PC-3 (cell line): ENCODE measurements around the gene DBH. TPM values are rescaled to one million over a fixed set of nuclear protein-coding genes. Genes with fewer than 3 reads are reported as not detected.

Source experiments
- ATAC-seq: fragments of 200-7000 bp; cut with Tn5 transposase; 2 replicates; pipeline ENCODE4 v1.9.1; 2020; ENCODE audit warnings: mild to moderate bottlenecking, moderate library complexity
- BruUV-seq: library from RNA; stranded (reverse); fragments of 400-500 nt; replicated peaks from 2 replicates; lab custom pipeline; 2021; lab: Mats Ljungman, UMichigan
- CTCF ChIA-PET: fragments of 300-600 bp; sonication (Branson Sonifier 250); formaldehyde crosslinking; loops from one replicate; lab custom pipeline; 2022; ENCODE audit warnings: antibody characterized with exemption; lab: Charles Lee
- POLR2A ChIA-PET: fragments of 300-600 bp; sonication (Branson Sonifier 250); formaldehyde crosslinking; loops from one replicate; lab custom pipeline; 2022; ENCODE audit warnings: antibody characterized with exemption; ENCODE audit not compliant: unreplicated experiment; lab: Charles Lee
- DNase-seq: peaks from one replicate; pipeline ENCODE4 v3.0.0-alpha.2; 2015
- H2AFZ ChIP-seq: fragments of 300-600 bp; sonication (generic); 2 replicates; pipeline ENCODE4 v1.6.0; 2016; ENCODE audit warnings: antibody characterized with exemption, low read length
- H3F3A ChIP-seq: fragments of 300-600 bp; sonication (generic); one replicate; pipeline ENCODE4 v1.6.0; 2017; ENCODE audit warnings: antibody characterized with exemption, low read length, control low read depth, mild to moderate bottlenecking; ENCODE audit not compliant: unreplicated experiment
- H3K27ac ChIP-seq: fragments of 300-600 bp; sonication (generic); 2 replicates; pipeline ENCODE4 v1.5.1; 2016; ENCODE audit warnings: mild to moderate bottlenecking, low read length
- H3K27me3 ChIP-seq: fragments of 300-600 bp; sonication (generic); 2 replicates; pipeline ENCODE4 v1.6.1; 2016; ENCODE audit warnings: low read length, mixed read lengths
- H3K36me3 ChIP-seq: fragments of 300-600 bp; sonication (generic); 2 replicates; pipeline ENCODE4 v1.6.1; 2016; ENCODE audit warnings: low read depth, mixed run types, low read length, mixed read lengths
- H3K4me1 ChIP-seq: fragments of 300-600 bp; sonication (generic); 2 replicates; pipeline ENCODE4 v1.5.1; 2016; ENCODE audit warnings: low read length; ENCODE audit not compliant: insufficient read depth
- H3K4me2 ChIP-seq: fragments of 300-600 bp; sonication (generic); 2 replicates; pipeline ENCODE4 v1.6.0; 2016; ENCODE audit warnings: low read length
- H3K4me3 ChIP-seq: fragments of 300-600 bp; sonication (generic); 2 replicates; pipeline ENCODE4 v1.5.1; 2016; ENCODE audit warnings: mild to moderate bottlenecking, low read length, mixed read lengths
- H3K79me2 ChIP-seq: fragments of 300-600 bp; sonication (generic); 2 replicates; pipeline ENCODE4 v1.6.1; 2017; ENCODE audit warnings: low read length, mixed read lengths
- H3K9ac ChIP-seq: fragments of 300-600 bp; sonication (generic); 2 replicates; pipeline ENCODE4 v1.6.0; 2016; ENCODE audit warnings: mild to moderate bottlenecking, low read length
- H3K9me2 ChIP-seq: fragments of 300-600 bp; sonication (generic); replicated peaks from 2 replicates; pipeline ENCODE4 v1.6.1; 2016; ENCODE audit warnings: mixed run types, low read length, mixed read lengths
- H3K9me3 ChIP-seq: fragments of 300-600 bp; sonication (generic); 2 replicates; pipeline ENCODE4 v1.6.1; 2016; ENCODE audit warnings: low read length, mixed read lengths
- H4K20me1 ChIP-seq: fragments of 300-600 bp; sonication (generic); 2 replicates; pipeline ENCODE4 v1.6.1; 2016; ENCODE audit warnings: low read length, mixed read lengths
- EZH2 ChIP-seq: fragments of 300-600 bp; sonication (generic); IDR thresholded peaks from one replicate; pipeline ENCODE4 v1.6.1; 2017; ENCODE audit warnings: antibody characterized with exemption, mild to moderate bottlenecking, low read length; ENCODE audit not compliant: unreplicated experiment
- EZH2phosphoT487 ChIP-seq: fragments of 300-600 bp; sonication (generic); IDR thresholded peaks from 2 replicates; pipeline ENCODE4 v1.6.1; 2018; ENCODE audit warnings: mild to moderate bottlenecking, antibody characterized with exemption, low read length, borderline replicate concordance
- intact Hi-C: fragments of 100-400 bp; cut with micrococcal nuclease; formaldehyde crosslinking; loops from 2 replicates; pipeline ENCODE4 v1.9.0; 2023
- total RNA-seq: library from RNA; depleted of rRNA; stranded (reverse); fragments of >200 nt; gene quantifications from 2 replicates; pipeline ENCODE4 v1.2.3, GENCODE V29; 2014
- TF ChIP-seq, protein P1 (sequence below): fragments of 300-600 bp; sonication (generic); conservative IDR thresholded peaks from 2 replicates; pipeline ENCODE4 v1.5.1; 2017; ENCODE audit warnings: antibody characterized with exemption, low read depth, mild to moderate bottlenecking, low read length

Gene DBH
- total RNA-seq, 1 experiment from 2014 or later = not detected

DNA sequence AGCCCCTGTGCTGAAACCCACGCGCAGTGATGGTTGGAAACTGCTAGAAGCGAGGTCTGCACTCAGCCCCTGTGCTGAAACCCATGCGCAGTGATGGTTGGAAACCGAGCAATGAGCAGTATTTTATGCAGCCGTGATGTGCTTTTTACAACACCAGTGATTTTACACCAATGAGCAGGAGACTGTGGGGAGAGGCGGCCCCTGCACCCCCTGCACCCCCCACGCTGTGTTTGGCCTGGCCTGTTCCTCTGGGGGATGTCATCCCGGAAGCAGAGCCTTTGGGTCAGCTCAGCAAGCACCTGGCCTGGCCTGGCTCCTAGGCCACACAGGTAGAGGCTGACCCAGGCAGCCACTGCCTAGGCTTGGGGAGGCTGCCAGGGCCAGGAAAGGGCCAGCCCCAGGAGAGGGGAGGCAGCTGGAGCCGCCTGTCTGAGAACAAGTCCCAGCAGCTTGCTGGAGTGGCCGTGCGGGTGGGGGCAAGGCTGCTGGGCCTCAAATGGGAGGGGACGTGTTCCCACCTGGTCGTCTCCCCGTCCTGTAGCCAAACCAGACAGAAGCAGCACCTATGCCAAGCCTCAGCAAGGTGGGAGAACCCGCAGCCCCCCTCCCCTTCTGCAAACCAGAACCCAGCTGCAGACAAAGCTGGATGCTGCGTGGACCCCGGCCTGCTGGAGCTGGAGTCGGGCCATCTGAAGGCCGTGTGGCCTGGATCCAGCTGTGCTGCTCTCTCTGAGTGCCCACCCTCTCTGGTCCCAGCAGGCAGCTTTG is 46.8 kb downstream of the DBH start:
- Histone ChIP-seq H3K4me3 (no peak overlapping the region), H3K9me2 (no peaks in the 10 kb centered on the region), H2AFZ (no peak overlapping the region), H4K20me1 (no peaks in the 10 kb centered on the region), H3K4me2 (no peak overlapping the region), H3K79me2 (no peaks in the 10 kb centered on the region), H3K27ac (no peak overlapping the region), H3K9me3 (no peaks in the 10 kb centered on the region), H3K36me3 (no peaks in the 10 kb centered on the region), H3K27me3 (no peaks in the 10 kb centered on the region), H3K4me1 (no peaks in the 10 kb centered on the region), H3K9ac (no peak overlapping the region), H3F3A (no peaks in the 10 kb centered on the region)
- ATAC-seq (no peak), DNase-seq (no peak)
- CTCF ChIA-PET = no interaction called here
- no TSS peak for BruUV-seq
- POLR2A ChIA-PET = no interaction called here
- no peak for TF ChIP-seq EZH2phosphoT487
- intact Hi-C loops = no loop called here

DNA sequence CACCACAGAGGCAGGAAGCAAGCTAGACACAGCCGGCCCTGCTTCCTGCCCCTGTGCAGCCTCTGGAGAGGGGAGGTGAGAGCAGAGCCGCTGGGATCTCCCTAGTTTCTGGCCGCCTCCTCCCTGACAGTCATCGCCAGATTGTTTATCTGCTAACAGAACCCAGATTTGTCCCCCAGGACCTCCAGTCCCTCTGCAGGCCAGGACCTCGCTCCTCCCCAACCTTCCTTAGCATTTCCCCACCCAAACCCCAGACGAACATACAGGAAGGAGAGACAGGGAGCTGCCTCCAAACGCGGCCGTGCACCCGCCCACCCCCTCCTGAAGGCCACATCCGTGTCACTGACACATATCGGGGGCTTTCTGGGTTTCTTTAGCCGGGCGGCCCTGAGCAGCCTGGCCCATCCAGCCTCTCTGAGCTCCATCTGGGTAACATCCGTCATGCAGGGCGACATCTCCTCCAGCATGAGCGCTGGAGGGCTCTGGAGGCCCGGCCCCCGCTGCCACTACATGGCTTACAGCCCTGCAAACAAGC is 47.5 kb downstream of the DBH start:
- Histone ChIP-seq H3K9me3 (no peaks in the 10 kb centered on the region), H3K4me3 (no peak overlapping the region), H3K4me2 (no peak overlapping the region), H3K36me3 (no peaks in the 10 kb centered on the region), H2AFZ (no peak overlapping the region), H3K9me2 (no peaks in the 10 kb centered on the region), H3K4me1 (no peaks in the 10 kb centered on the region), H3K27ac (no peak overlapping the region), H4K20me1 (no peaks in the 10 kb centered on the region), H3K27me3 (no peaks in the 10 kb centered on the region), H3K9ac (no peak overlapping the region), H3F3A (no peaks in the 10 kb centered on the region), H3K79me2 (no peaks in the 10 kb centered on the region)
- intact Hi-C loops = no loop called here
- ATAC-seq (no peak), DNase-seq (no peak)
- BruUV-seq = no TSS peak
- POLR2A ChIA-PET = no interaction called here
- CTCF ChIA-PET = no interaction called here
- TF ChIP-seq, protein P1, sequence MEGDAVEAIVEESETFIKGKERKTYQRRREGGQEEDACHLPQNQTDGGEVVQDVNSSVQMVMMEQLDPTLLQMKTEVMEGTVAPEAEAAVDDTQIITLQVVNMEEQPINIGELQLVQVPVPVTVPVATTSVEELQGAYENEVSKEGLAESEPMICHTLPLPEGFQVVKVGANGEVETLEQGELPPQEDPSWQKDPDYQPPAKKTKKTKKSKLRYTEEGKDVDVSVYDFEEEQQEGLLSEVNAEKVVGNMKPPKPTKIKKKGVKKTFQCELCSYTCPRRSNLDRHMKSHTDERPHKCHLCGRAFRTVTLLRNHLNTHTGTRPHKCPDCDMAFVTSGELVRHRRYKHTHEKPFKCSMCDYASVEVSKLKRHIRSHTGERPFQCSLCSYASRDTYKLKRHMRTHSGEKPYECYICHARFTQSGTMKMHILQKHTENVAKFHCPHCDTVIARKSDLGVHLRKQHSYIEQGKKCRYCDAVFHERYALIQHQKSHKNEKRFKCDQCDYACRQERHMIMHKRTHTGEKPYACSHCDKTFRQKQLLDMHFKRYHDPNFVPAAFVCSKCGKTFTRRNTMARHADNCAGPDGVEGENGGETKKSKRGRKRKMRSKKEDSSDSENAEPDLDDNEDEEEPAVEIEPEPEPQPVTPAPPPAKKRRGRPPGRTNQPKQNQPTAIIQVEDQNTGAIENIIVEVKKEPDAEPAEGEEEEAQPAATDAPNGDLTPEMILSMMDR = no peak
- TF ChIP-seq EZH2 (no peak), EZH2phosphoT487 (no peak)

DNA sequence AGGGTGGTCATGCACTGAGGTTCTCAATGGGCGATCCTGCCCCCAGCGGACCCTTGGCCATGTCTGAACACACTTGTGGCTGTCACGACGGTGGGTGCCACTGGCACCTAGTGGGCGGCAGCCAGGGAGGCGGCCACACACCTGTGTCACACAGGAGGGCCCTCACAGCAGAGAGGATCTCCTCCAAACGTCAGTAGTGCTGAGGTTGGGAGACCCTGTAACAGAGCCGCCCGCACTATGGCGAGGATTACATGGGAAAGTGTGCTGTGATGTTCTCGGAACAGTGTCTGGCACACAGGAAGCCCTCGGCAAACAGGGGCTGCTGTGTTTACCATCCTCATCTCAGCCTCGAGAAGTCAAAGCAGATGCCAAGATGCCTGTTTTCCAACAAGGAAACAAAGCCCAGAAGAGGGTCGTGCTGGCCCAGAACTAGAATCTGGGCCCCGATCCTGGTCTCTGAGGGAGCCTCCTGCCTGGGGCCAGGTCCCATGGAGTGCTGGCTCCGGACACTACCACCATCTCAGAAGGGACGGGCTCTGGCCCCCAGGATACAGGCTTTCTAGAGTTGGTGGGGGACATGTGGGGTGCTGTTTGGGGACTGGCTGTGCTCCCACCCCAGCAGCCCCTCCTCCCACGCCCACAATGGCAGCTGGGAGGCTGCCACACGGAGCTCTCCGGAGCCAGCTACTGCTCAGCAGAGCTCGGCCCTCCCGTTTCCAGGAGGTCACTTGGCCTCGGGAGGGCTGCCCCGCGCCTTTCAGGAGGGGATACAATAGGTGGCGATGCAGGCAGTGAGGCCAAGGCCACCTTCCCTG is 48.2 kb downstream of the DBH start:
- ChIA-PET POLR2A (no interaction called here), CTCF (no interaction called here)
- Histone ChIP-seq H3K9me3 (no peaks in the 10 kb centered on the region), H3K4me1 (no peaks in the 10 kb centered on the region), H4K20me1 (no peaks in the 10 kb centered on the region), H3K4me3 (no peak overlapping the region), H3K4me2 (no peak overlapping the region), H3F3A (no peaks in the 10 kb centered on the region), H3K9ac (no peak overlapping the region), H3K9me2 (no peaks in the 10 kb centered on the region), H3K79me2 (no peaks in the 10 kb centered on the region), H2AFZ (no peak overlapping the region), H3K36me3 (no peaks in the 10 kb centered on the region), H3K27ac (no peak overlapping the region), H3K27me3 (no peaks in the 10 kb centered on the region)
- intact Hi-C loops = no loop called here
- no TSS peak for BruUV-seq
- DNase-seq = no peak
- ATAC-seq = no peak
- TF ChIP-seq EZH2 (no peak), EZH2phosphoT487 (no peak)
- TF ChIP-seq, protein P1 = no peak
